DND-41 (cell line): ENCODE data around the gene GRK6.

Source experiments
- ATAC-seq: fragments of 200-7000 bp; cut with Tn5 transposase; 3 replicates; pipeline ENCODE4 v1.9.1; 2021; ENCODE audit warnings: low read depth; ENCODE audit not compliant: insufficient read depth
- DNase-seq: peaks from one replicate; pipeline ENCODE4 v3.0.0-alpha.2; 2020
- H2AFZ ChIP-seq: 2 replicates; pipeline ENCODE4 v1.6.0; 2012; ENCODE audit warnings: low read depth, low read length
- H3K27ac ChIP-seq: 2 replicates; pipeline ENCODE4 v1.5.1; 2012; ENCODE audit warnings: low read length, inconsistent platforms
- H3K27me3 ChIP-seq: fragments of 200-600 bp; sonication (generic); 2 replicates; pipeline ENCODE4 v1.6.0; 2012; ENCODE audit warnings: low read length, mild to moderate bottlenecking, inconsistent platforms; ENCODE audit not compliant: insufficient read depth, poor library complexity
- H3K36me3 ChIP-seq: 2 replicates; pipeline ENCODE4 v1.5.1; 2012; ENCODE audit warnings: low read length, inconsistent platforms; ENCODE audit not compliant: insufficient read depth
- H3K4me1 ChIP-seq: 2 replicates; pipeline ENCODE4 v1.5.1; 2012; ENCODE audit warnings: mild to moderate bottlenecking, low read length; ENCODE audit not compliant: insufficient read depth
- H3K4me2 ChIP-seq: 2 replicates; pipeline ENCODE4 v1.6.0; 2012; ENCODE audit warnings: mild to moderate bottlenecking, moderate library complexity, low read length, inconsistent platforms; ENCODE audit not compliant: insufficient read depth
- H3K4me3 ChIP-seq, 2 experiments: fragments of 200-600 bp in 1 of 2; shearing (Covaris generic) in 1 of 2; 2 replicates each; pipeline ENCODE4 v1.5.1; 2012 to 2016; ENCODE audit warnings: inconsistent platforms in 2 of 2, low read length in 2 of 2, mild to moderate bottlenecking in 2 of 2, low read depth in 1 of 2, moderate library complexity in 1 of 2
- H3K79me2 ChIP-seq: 2 replicates; pipeline ENCODE4 v1.6.0; 2012; ENCODE audit warnings: low read length, inconsistent platforms; ENCODE audit not compliant: insufficient read depth
- H3K9ac ChIP-seq: 2 replicates; pipeline ENCODE4 v1.6.0; 2012; ENCODE audit warnings: low read depth, mild to moderate bottlenecking, inconsistent platforms, low read length, moderate library complexity
- H3K9me3 ChIP-seq: 2 replicates; pipeline ENCODE4 v1.5.1; 2012; ENCODE audit warnings: low read length, moderate library complexity, mild to moderate bottlenecking, inconsistent platforms; ENCODE audit not compliant: insufficient read depth, severe bottlenecking
- H4K20me1 ChIP-seq: 2 replicates; pipeline ENCODE4 v1.6.0; 2012; ENCODE audit warnings: low read length; ENCODE audit not compliant: insufficient read depth
- EZH2 ChIP-seq: IDR thresholded peaks from 3 replicates; pipeline ENCODE4 v1.6.1; 2012; ENCODE audit warnings: borderline replicate concordance, low read depth, mild to moderate bottlenecking, moderate library complexity, low read length, inconsistent platforms; ENCODE audit not compliant: severe bottlenecking
- TF ChIP-seq, protein P1 (sequence below): IDR thresholded peaks from 2 replicates; pipeline ENCODE4 v1.5.1; 2012; ENCODE audit warnings: borderline replicate concordance, low read length, moderate library complexity, mild to moderate bottlenecking; ENCODE audit not compliant: poor library complexity, severe bottlenecking; ENCODE audit errors: extremely low read depth

The GRK6 gene

DNA sequence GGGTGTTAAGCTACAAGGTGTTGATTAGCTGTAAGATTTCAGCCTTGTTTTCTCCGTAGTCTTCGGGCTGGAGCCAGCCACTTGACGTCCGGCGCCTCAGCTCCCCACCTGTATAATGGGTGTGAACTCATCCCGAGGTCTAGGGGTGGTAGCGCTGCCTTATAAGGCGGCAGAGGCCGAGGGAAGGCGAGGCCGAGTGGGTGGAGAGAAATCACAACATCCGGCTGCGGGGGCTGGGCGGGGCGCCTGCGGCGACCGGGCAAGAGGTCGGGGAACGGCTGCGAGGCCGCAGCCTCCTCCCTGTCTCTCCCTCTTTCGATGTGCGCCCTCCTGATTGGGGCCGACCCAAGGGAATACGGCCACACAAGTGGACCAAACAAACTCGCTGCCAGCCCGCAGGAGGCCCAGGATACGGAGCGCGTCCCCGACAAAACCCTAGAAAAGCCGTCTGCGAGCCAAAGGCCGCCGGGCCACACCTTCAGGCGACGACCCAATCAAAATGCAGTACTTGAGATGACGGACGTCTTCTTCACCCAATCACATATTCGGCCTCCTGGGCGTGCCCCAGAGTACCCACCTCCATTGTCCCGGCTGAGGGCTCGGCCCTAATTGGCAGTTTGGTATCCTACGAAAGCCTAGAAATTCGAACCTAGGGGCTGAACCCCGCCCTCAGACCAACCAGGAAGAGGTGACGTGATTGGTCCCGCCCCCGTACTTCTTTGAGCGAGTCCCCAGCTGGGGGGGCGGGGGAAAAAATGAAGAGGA, 493 bp upstream of the GRK6 start:
- Histone ChIP-seq H3K9ac (peak overlapping the region; percentile 59), H3K9me3 (no peaks in the 10 kb centered on the region), H4K20me1 (peaks cover 40% of the 10 kb centered on the region), H3K79me2 (peaks cover 44% of the 10 kb centered on the region), H3K36me3 (peaks cover 16% of the 10 kb centered on the region), H2AFZ (peak overlapping the region; percentile 72), H3K4me3 (peak overlapping the region; percentile 21 to 63; a peak in 3 of 4 replicates), H3K4me2 (peak overlapping the region; percentile 89), H3K27ac (peak overlapping the region; percentile 85), H3K4me1 (peaks cover 51% of the 10 kb centered on the region), H3K27me3 (no peaks in the 10 kb centered on the region)
- DNase-seq: peak; percentile 100
- no peak for TF ChIP-seq EZH2
- peak; percentile 86 for ATAC-seq

DNA sequence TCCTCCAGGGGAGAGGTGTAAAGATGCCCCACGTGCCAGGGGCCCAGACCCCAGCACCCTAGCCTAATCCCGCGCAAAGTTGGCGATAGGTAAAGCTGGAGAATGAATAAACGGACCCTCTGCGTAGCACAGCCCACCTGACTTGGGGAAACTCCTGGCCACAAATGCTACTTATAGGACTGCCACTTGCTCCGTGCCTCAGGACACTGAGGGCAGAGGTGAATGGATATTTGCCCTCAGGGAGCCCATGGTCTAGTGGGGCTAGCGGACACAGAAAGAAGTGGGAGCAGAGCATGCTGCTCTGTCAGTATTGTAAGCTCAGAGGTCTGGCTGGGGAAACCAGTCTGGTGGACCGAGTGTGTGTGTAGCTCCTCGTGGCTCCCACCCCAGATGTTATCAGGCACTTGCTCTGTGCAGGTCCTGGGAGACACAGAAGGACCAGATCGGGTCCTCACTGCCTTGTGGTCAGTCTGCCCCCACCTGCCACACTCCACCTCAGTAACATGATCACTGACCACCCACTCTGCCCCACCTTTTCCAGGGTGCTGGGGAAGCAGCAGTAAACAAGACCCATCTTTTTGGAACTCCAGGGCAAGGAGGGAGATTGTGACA, 841 bp downstream of the GRK6 start:
- Histone ChIP-seq H3K4me3 (peak overlapping the region; percentile 79 to 94), H3K79me2 (peaks cover 45% of the 10 kb centered on the region), H2AFZ (peak overlapping the region; percentile 58), H3K27ac (peak overlapping the region; percentile 87), H3K4me2 (peak overlapping the region; percentile 100), H3K36me3 (peaks cover 29% of the 10 kb centered on the region), H4K20me1 (peaks cover 53% of the 10 kb centered on the region), H3K27me3 (no peaks in the 10 kb centered on the region), H3K9me3 (no peaks in the 10 kb centered on the region), H3K9ac (peak overlapping the region; percentile 92), H3K4me1 (peaks cover 64% of the 10 kb centered on the region)
- DNase-seq (no peak), ATAC-seq (no peak)
- TF ChIP-seq, protein P1, sequence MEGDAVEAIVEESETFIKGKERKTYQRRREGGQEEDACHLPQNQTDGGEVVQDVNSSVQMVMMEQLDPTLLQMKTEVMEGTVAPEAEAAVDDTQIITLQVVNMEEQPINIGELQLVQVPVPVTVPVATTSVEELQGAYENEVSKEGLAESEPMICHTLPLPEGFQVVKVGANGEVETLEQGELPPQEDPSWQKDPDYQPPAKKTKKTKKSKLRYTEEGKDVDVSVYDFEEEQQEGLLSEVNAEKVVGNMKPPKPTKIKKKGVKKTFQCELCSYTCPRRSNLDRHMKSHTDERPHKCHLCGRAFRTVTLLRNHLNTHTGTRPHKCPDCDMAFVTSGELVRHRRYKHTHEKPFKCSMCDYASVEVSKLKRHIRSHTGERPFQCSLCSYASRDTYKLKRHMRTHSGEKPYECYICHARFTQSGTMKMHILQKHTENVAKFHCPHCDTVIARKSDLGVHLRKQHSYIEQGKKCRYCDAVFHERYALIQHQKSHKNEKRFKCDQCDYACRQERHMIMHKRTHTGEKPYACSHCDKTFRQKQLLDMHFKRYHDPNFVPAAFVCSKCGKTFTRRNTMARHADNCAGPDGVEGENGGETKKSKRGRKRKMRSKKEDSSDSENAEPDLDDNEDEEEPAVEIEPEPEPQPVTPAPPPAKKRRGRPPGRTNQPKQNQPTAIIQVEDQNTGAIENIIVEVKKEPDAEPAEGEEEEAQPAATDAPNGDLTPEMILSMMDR: no peak
- TF ChIP-seq EZH2: no peak

DNA sequence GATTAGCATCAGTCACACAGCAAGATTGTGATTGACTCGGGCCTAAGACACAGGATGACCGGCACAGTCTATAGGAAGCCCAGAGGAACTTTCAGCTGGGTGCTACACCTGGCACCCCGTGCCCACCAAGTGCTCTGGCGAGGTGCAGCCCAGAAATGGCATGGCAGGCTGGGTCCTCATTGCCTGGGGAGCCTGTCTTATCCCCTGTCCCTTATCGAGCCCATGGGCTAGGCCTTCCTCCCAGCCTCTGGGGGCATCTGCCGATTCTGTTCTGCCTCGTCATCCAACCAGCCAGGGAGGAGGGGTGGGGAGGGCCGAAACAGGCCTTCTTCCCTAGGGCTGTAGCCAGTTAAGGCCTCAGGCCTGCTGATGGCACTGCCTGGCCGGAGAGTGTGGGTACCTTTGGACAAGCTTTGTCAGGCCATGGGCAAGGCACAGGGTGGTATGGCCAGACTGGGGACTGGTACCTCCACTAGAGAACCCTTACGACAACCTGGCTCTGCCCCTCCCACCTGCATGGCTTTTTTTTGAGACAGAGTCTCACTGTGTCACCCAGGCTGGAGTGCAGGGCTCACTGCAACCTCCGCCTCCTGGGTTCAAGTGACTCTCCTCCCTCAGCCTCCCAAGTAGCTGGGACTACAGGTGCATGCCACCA, 1.6 kb downstream of the GRK6 start:
- Histone ChIP-seq H3K27me3 (no peaks in the 10 kb centered on the region), H3K27ac (peak overlapping the region; percentile 87), H4K20me1 (peaks cover 60% of the 10 kb centered on the region), H3K4me1 (peaks cover 70% of the 10 kb centered on the region), H3K9ac (peak overlapping the region; percentile 92), H3K9me3 (no peaks in the 10 kb centered on the region), H2AFZ (no peak overlapping the region), H3K36me3 (peaks cover 36% of the 10 kb centered on the region), H3K79me2 (peaks cover 45% of the 10 kb centered on the region), H3K4me2 (peak overlapping the region; percentile 100), H3K4me3 (peak overlapping the region; percentile 79 to 94; a peak in 3 of 4 replicates)
- no peak for ATAC-seq
- DNase-seq: no peak
- TF ChIP-seq, protein P1: no peak
- TF ChIP-seq EZH2: no peak
